ENCODE measurements around the gene SH3GL2.

- TF ChIP-seq EP300 (IDR thresholded peaks at IDR 0.05) (no peak), CTCF (IDR thresholded peaks at IDR 0.05) (no peak), POLR2A (IDR thresholded peaks at IDR 0.05) (no peak)
These were observed 185.4 kb downstream of the SH3GL2 start for GRCh38 chr9:17764306-17764705.
